ENCODE results near the gene NCOA3. TPM values are rescaled to one million over a fixed set of nuclear protein-coding genes. Genes with fewer than 3 reads are reported as not detected.
"Not testable (repeated sequence)": the region's sequence is repeated elsewhere in the genome, so short reads cannot be mapped to it uniquely, and the experiment has no call there.

NCOA3 gene
- total RNA-seq, 1 experiment from 2014 or later, result 31.1 TPM

- ChIA-PET CTCF (no interaction called here), POLR2A (ENCODE audit: unreplicated experiment) (no interaction called here)
- Histone ChIP-seq H3K4me3 (ENCODE audit: low read length) (peak overlapping the region; percentile 31; the same call in 1 of the 2 replicates), H3K36me3 (ENCODE audit: low read depth, low read length) (no peaks in the 10 kb centered on the region), H3K4me1 (ENCODE audit: insufficient read depth, low read length) (peaks cover 36% of the 10 kb centered on the region), H3K79me2 (ENCODE audit: low read length) (peaks cover 98% of the 10 kb centered on the region), H2AFZ (ENCODE audit: low read length) (no peak overlapping the region), H3K27ac (ENCODE audit: low read length) (peak overlapping the region; percentile 50), H3F3A (ENCODE audit: low read length, unreplicated experiment) (no peaks in the 10 kb centered on the region), H3K9me2 (replicated peaks; ENCODE audit: low read length) (no peaks in the 10 kb centered on the region), H3K9ac (ENCODE audit: low read length) (no peak overlapping the region), H3K9me3 (ENCODE audit: low read length) (no peaks in the 10 kb centered on the region), H4K20me1 (ENCODE audit: low read length) (peaks cover 32% of the 10 kb centered on the region), H3K4me2 (ENCODE audit: low read length) (peak overlapping the region; percentile 73), H3K27me3 (ENCODE audit: low read length) (no peaks in the 10 kb centered on the region)
- intact Hi-C loops (cut with micrococcal nuclease), result loop anchor here (5.0 kb wide), 1 partner anchor 309 kb away; no protein-coding TSS in a partner anchor
- DNase-seq (peak; percentile 85), ATAC-seq (peak; percentile 5; the same call in 1 of the 2 replicates)
- BruUV-seq (replicated peaks), result no TSS peak
- TF ChIP-seq CTCF (conservative IDR thresholded peaks at IDR 0.05; ENCODE audit: low read depth, low read length) (no peak), EZH2 (IDR thresholded peaks at IDR 0.05; ENCODE audit: low read length, unreplicated experiment) (no peak), EZH2phosphoT487 (IDR thresholded peaks at IDR 0.05; ENCODE audit: borderline replicate concordance, low read length) (no peak)
Observed at GRCh38 chr20:47506335-47506734, 4.6 kb downstream of the NCOA3 start.

- Histone ChIP-seq H3K4me3 (ENCODE audit: low read length) (peak overlapping the region; percentile 31; the same call in 1 of the 2 replicates), H3K9me3 (ENCODE audit: low read length) (no peaks in the 10 kb centered on the region), H3K9ac (ENCODE audit: low read length) (no peak overlapping the region), H3K4me1 (ENCODE audit: insufficient read depth, low read length) (peaks cover 35% of the 10 kb centered on the region), H3K4me2 (ENCODE audit: low read length) (peak overlapping the region; percentile 73), H2AFZ (ENCODE audit: low read length) (no peak overlapping the region), H3K27ac (ENCODE audit: low read length) (peak overlapping the region; percentile 6; the same call in 1 of the 2 replicates), H4K20me1 (ENCODE audit: low read length) (peaks cover 32% of the 10 kb centered on the region), H3K9me2 (replicated peaks; ENCODE audit: low read length) (no peaks in the 10 kb centered on the region), H3F3A (ENCODE audit: low read length, unreplicated experiment) (no peaks in the 10 kb centered on the region), H3K36me3 (ENCODE audit: low read depth, low read length) (no peaks in the 10 kb centered on the region), H3K27me3 (ENCODE audit: low read length) (no peaks in the 10 kb centered on the region), H3K79me2 (ENCODE audit: low read length) (peaks cover 99% of the 10 kb centered on the region)
- ATAC-seq (no peak), DNase-seq (no peak)
- POLR2A ChIA-PET (ENCODE audit: unreplicated experiment), result no interaction called here
- CTCF ChIA-PET, result no interaction called here
- BruUV-seq (replicated peaks), result no TSS peak
- intact Hi-C loops (cut with micrococcal nuclease), result loop anchor here (5.0 kb wide), 1 partner anchor 310 kb away; no protein-coding TSS in a partner anchor
- TF ChIP-seq CTCF (conservative IDR thresholded peaks at IDR 0.05; ENCODE audit: low read depth, low read length) (no peak), EZH2 (IDR thresholded peaks at IDR 0.05; ENCODE audit: low read length, unreplicated experiment) (no peak), EZH2phosphoT487 (IDR thresholded peaks at IDR 0.05; ENCODE audit: borderline replicate concordance, low read length) (no peak)
Observed at GRCh38 chr20:47506850-47507249, 5.2 kb downstream of the NCOA3 start.

GRCh38 chr20:47507275-47507981, 5.7 kb downstream of the NCOA3 start:
- H2AFZ ChIP-seq (ENCODE audit: low read length); H3F3A ChIP-seq (ENCODE audit: low read length, unreplicated experiment); POLR2A ChIA-PET (ENCODE audit: unreplicated experiment); H3K9ac ChIP-seq (ENCODE audit: low read length); BruUV-seq (replicated peaks); H3K4me3 ChIP-seq (ENCODE audit: low read length); H3K27ac ChIP-seq (ENCODE audit: low read length); H3K36me3 ChIP-seq (ENCODE audit: low read depth, low read length); H3K9me2 ChIP-seq (replicated peaks; ENCODE audit: low read length); DNase-seq; H3K27me3 ChIP-seq (ENCODE audit: low read length); CTCF ChIA-PET; ATAC-seq; H3K9me3 ChIP-seq (ENCODE audit: low read length): not testable (repeated sequence)
- intact Hi-C loops (cut with micrococcal nuclease), result loop anchor here (5.0 kb wide), 1 partner anchor 310 kb away; no protein-coding TSS in a partner anchor
- Histone ChIP-seq H3K79me2 (ENCODE audit: low read length) (peaks cover 99% of the 10 kb centered on the region), H3K4me1 (ENCODE audit: insufficient read depth, low read length) (peaks cover 35% of the 10 kb centered on the region), H3K4me2 (ENCODE audit: low read length) (0 out of 2 replicates have a peak overlapping the region, but pooled peaks have one; percentile 73), H4K20me1 (ENCODE audit: low read length) (peaks cover 32% of the 10 kb centered on the region)
